Measurements from ENCODE around the gene TMSB10.

- TF ChIP-seq, protein P1, sequence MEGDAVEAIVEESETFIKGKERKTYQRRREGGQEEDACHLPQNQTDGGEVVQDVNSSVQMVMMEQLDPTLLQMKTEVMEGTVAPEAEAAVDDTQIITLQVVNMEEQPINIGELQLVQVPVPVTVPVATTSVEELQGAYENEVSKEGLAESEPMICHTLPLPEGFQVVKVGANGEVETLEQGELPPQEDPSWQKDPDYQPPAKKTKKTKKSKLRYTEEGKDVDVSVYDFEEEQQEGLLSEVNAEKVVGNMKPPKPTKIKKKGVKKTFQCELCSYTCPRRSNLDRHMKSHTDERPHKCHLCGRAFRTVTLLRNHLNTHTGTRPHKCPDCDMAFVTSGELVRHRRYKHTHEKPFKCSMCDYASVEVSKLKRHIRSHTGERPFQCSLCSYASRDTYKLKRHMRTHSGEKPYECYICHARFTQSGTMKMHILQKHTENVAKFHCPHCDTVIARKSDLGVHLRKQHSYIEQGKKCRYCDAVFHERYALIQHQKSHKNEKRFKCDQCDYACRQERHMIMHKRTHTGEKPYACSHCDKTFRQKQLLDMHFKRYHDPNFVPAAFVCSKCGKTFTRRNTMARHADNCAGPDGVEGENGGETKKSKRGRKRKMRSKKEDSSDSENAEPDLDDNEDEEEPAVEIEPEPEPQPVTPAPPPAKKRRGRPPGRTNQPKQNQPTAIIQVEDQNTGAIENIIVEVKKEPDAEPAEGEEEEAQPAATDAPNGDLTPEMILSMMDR (IDR thresholded peaks at IDR 0.05; ENCODE audit: low read depth, low read length, missing input control) = no peak
- TF ChIP-seq JUND (IDR thresholded peaks at IDR 0.05) (no peak), RXRA (IDR thresholded peaks at IDR 0.05) (no peak), EGR1 (IDR thresholded peaks at IDR 0.05; ENCODE audit: low read depth in 2 of 2) (no peak), FOXA1 (IDR thresholded peaks at IDR 0.05) (no peak), GABPA (IDR thresholded peaks at IDR 0.05 in 1 of 2, conservative IDR thresholded peaks at IDR 0.05 in 1 of 2) (no peak)
- TF ChIP-seq, protein P2, sequence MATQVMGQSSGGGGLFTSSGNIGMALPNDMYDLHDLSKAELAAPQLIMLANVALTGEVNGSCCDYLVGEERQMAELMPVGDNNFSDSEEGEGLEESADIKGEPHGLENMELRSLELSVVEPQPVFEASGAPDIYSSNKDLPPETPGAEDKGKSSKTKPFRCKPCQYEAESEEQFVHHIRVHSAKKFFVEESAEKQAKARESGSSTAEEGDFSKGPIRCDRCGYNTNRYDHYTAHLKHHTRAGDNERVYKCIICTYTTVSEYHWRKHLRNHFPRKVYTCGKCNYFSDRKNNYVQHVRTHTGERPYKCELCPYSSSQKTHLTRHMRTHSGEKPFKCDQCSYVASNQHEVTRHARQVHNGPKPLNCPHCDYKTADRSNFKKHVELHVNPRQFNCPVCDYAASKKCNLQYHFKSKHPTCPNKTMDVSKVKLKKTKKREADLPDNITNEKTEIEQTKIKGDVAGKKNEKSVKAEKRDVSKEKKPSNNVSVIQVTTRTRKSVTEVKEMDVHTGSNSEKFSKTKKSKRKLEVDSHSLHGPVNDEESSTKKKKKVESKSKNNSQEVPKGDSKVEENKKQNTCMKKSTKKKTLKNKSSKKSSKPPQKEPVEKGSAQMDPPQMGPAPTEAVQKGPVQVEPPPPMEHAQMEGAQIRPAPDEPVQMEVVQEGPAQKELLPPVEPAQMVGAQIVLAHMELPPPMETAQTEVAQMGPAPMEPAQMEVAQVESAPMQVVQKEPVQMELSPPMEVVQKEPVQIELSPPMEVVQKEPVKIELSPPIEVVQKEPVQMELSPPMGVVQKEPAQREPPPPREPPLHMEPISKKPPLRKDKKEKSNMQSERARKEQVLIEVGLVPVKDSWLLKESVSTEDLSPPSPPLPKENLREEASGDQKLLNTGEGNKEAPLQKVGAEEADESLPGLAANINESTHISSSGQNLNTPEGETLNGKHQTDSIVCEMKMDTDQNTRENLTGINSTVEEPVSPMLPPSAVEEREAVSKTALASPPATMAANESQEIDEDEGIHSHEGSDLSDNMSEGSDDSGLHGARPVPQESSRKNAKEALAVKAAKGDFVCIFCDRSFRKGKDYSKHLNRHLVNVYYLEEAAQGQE (IDR thresholded peaks at IDR 0.05) = no peak
- TF ChIP-seq, protein P3, sequence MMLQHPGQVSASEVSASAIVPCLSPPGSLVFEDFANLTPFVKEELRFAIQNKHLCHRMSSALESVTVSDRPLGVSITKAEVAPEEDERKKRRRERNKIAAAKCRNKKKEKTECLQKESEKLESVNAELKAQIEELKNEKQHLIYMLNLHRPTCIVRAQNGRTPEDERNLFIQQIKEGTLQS (IDR thresholded peaks at IDR 0.05) = no peak
- TF ChIP-seq, protein P4, sequence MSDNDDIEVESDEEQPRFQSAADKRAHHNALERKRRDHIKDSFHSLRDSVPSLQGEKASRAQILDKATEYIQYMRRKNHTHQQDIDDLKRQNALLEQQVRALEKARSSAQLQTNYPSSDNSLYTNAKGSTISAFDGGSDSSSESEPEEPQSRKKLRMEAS (IDR thresholded peaks at IDR 0.05) = no peak
Observed at GRCh38 chr2:84856787-84857186, 48.7 kb upstream of the TMSB10 start.

Measured in liver (tissue), 3 donors.